Pons (tissue), 1 donor: ENCODE measurements around the gene DIP2B.
A peak's percentile ranks its signal among the peaks of the same experiment; 100 is the strongest.

Experiments
- DNase-seq: peaks from one replicate; pipeline ENCODE4 v3.0.0-alpha.2; 2016; ENCODE audit warnings: low spot score

Gene DIP2B

DNA sequence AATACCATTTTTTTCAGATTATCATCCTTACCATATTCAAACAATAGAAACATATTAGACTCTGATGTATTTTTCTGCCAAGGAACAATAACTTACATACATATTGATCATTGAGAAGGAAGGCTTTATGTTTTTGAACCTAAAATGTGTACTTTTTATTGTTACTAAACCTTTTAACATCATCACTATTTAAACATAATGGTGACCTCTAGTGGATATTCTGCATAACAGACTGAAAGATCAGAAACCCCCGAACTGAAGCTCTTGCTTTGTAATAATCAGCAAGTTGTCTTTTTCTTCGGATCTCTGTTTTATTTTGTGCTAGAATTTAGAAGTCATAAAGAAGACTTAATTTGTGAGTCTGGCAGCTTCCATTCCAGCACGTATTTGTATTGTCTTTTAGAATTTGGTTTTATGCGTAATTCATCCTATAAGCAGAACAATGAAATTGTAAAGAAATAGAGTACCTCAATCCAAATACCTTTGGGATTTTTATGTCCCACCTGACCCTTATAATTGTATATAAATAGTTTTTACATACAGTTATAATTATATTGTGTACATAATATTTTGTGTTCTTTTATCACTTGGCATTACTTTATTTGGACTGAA, 133.2 kb downstream of the DIP2B start:
- DNase-seq, result peak; percentile 84

- DNase-seq, result no peak
Observed at GRCh38 chr12:50638482-50638880, 133.7 kb downstream of the DIP2B start.

GRCh38 chr12:50639721-50640120, 134.9 kb downstream of the DIP2B start:
- DNase-seq, result no peak

- DNase-seq, result no peak
Observed at GRCh38 chr12:50640321-50640939, 135.6 kb downstream of the DIP2B start.

- DNase-seq, result no peak
Observed at GRCh38 chr12:50641566-50641965, 136.8 kb downstream of the DIP2B start.

- DNase-seq, result peak; percentile 69
Observed at GRCh38 chr12:50642035-50642451, 137.3 kb downstream of the DIP2B start.

DNA sequence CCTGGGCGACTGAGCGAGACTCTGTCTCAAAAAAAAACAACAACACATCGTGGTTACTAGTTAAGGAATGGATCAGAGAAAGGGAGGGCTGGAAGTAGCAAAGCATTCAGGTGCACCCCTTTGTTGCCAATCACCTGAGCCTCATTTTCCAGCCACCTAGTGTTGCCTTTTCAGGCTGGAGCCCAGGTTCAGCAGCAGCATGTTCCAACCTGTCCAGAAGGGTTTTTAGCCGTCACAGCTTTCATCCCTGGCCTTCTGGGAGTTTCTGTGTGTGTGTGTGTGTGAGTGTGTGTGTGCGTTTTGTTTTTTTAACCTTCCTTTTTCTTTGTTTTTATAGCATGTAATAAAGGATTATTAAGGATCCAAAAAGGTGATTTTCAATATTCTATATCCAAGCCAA, 138.0 kb downstream of the DIP2B start:
- no peak for DNase-seq

DNA sequence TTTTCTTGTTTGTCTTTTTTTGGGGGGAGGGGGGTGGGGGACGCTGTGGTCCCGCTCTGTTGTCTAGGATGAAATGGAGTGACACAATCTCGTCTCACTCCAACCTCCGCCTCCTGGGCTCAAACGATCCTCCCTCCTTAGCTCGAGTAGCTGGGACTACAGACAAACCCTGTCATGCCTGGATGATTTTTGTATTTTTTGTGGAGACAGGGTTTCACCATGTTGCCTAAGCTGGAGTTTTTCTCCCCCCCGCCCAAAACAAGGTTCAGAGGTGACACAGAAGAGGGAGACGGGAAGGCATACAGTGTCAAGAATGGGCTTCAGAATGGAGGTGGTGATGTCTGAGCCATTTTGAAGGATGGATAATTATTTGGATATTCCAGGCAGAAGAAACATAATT, 142.2 kb downstream of the DIP2B start:
- no peak for DNase-seq

GRCh38 chr12:50647479-50647878, 142.7 kb downstream of the DIP2B start:
- DNase-seq, result no peak

GRCh38 chr12:50650285-50650684, 145.5 kb downstream of the DIP2B start:
- DNase-seq, result no peak

GRCh38 chr12:50655374-50655921, 150.7 kb downstream of the DIP2B start:
- no peak for DNase-seq

GRCh38 chr12:50659260-50659659, 154.5 kb downstream of the DIP2B start:
- no peak for DNase-seq

DNA sequence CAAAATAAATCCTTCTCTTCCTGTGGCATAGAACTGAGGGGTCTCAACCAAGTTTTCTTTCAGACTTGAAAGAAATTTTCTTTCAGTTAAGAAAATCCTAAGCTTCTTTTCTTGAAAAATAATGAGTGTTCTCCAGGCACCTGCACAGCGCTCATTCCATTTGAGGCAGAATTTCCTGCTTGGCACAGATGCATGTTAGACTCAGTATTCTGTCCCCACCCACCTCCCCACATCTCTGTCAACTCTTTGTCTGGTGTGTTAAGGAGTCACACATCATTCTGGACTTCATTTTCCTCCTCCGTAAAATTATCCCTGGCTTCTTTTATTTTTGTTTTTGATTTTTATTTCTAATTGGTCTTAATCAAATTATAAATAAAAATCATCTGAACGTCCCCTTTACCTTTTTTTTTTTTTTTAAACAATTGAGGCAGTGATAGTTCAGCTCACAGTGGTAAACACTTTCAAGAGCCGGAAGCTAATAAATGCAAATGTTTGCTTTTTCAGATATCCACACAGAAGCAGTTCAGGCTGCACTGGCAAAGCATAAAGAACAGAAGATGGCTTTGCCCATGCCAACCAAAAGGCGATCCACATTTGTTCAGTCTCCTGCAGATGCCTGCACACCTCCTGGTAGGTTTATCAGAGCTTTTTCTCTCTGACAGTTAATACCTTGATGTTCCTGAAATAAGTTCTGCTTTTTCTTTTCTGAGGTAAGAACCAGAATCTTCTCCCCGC, 155.1 kb downstream of the DIP2B start:
- peak; percentile 66 for DNase-seq

GRCh38 chr12:50660425-50660822, 155.6 kb downstream of the DIP2B start:
- no peak for DNase-seq

DNA sequence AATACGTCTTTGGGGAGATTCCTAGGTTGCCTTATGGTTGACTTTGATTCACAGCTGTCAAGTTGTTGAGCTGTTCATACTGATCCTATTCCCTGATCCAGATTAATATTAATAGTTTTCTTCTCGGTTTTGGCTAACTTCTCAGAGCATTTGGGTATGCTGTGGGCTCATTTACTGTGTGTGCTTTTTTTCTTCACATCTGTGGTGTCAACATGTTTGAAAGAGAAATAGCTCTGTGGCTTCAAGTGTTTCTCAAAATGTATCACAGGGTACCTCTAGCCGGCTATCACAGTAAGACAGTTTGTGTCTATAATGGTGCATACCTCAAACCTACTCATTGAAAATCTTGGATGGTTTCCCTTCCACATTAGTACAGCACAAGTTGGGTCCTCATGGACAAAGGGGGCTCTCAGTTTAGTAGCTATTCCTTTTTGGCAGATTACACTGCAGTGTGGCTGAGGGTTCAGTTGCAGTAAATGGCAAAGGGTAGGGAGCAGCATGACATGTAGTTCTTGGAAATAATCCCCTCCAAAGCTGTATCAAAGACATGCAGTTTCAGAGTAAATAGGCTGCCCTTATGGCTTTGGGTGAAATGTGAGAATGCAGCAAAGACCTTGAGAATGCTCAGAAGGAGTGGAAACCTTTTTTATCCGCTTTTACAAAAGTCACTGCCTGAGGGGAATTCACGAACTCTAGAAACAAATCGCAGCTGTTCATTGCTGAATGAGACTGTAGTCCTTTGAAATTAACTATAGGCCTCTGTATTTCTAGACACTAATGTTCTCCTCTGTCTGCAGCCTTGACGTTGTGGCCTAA, 156.7 kb downstream of the DIP2B start:
- peak; percentile 85 for DNase-seq

DNA sequence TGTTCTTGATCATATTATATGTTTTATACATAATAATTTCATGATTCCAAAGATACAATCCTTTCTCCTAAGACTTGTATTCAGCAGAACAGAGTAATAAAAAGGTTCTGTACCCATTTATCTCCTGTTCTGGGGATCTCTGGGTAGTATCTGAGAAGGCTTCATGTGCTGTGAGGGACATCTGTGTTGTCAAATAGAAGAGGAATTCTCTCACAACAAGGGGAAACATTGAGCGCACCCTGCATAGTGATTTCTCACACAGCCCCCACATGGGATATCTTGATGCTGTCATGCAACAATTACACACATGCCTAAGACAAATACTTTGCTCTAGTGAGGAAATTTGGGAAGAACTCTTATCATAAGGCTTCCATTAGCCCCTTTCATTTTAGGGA, 157.3 kb downstream of the DIP2B start:
- DNase-seq, result no peak

- DNase-seq, result no peak
Observed at GRCh38 chr12:50665170-50665569, 160.4 kb downstream of the DIP2B start.

GRCh38 chr12:50665609-50666008, 160.8 kb downstream of the DIP2B start:
- no peak for DNase-seq

DNA sequence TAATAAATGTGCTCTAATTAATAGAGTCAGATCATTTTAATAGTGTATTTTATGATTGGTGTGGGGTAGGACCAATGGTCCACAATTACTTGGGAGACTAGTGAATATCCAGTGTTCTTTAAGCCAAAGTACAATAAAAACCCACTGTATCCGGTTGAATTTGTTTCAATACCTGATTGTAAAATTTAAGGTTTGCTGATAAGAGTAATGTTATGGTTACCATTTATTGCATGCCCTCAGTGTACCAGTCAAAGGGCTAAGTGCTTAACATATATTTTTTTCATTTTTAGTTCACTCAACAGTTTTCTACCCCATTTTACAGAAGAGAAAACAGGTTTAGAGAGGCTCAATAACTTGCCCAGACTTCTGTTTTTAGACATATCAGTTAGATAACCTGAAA, 161.2 kb downstream of the DIP2B start:
- no peak for DNase-seq

GRCh38 chr12:50672158-50672557, 167.4 kb downstream of the DIP2B start:
- no peak for DNase-seq

DNA sequence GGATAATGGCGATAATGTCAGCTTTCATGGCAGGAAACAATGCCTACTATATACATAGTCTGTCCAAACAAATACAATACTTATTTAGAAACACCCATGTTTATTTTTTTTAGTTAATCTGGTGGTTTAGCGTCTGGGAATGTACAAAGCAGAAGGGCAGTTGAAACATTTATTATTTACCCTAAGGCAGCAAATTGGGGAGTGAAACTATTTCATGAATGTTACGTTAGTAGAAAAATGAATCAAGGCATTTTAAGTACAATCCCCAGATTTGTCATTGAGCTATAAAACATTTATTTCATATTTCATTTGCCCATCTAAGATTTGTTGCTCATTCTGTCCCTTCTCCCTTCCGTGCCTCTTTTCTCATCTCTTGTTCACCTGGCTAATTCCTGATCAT, 172.0 kb downstream of the DIP2B start:
- no peak for DNase-seq

- no peak for DNase-seq
Observed at GRCh38 chr12:50677858-50678257, 173.1 kb downstream of the DIP2B start.
